Activated CD4-positive, alpha-beta T cell treated with anti-CD3 and anti-CD28 coated beads, Interleukin-2, amount 50 U/mL, for 16 hours (primary cell): ENCODE data around the gene GALNT10.

Experiments used
- DNase-seq: peaks from one replicate; pipeline ENCODE4 v3.0.0-alpha.2; 2020

Gene GALNT10

DNA sequence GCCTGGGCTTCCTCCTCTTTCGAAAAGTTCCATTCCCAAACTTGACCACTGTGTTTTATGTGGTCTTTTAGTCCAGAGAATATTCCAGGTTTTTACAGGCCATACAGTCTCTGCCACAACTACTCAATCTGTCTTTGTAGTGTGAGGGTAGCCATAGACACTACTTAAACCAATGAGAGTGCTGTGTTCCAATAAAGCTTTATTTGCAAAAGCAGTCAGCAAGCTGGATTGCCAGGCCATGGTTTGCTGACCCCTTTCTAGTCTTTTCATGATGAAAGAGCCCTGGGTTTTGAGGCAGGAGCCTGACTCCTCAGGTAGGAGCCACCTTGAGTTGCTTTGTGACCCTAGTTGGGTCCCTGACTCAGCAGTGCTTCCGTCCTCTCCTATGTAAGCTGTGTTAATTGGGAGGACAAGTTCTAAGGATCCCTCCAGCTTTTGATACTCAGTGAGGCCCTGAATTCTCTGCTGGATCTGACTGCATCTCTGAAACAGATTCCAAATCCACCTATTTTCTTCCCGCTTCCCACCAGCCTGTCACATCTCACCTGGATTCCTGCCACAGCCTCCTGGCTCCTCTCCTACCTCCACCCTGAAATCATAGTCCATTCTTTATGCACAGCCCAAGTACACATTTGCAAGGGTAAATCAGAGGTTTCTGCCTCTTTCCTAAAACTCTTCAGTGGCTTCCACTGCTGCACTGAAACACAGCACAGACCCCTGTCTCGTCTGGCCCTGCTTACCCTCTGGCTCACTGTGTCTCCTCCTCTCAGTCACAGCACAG is 13.5 kb downstream of the GALNT10 start:
- no peak for DNase-seq

DNA sequence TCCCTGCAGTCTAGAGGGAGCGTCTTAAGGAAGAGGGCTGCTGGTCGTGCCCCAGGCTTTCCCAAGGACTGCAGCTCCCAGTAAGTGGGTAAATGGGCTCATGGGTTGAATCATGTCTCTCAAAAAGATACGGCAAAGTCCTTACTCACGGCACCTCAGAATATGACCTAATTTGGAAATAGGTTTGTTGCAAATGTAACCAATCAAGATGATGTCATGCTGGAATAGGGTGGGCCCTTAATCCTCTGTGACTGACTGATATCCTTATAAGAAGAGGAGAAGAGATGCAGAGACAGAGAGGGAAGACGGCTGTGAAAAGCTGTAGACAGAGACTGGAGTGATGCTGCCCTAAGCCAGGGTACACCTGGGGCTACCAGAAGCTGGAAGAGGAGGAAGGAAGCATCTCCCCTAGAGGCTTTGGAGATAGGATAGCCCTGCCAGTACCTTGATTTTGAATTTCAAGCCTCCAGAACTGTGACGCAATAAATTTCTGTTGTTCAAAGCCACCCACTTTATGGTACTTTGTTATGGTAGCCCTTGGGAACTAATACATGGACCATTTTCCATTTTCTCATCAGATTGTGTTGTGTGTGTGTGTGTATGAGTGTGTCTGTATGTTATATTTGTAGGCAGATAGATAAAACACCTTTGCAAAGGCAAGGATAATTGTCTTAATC is 15.0 kb downstream of the GALNT10 start:
- no peak for DNase-seq

DNA sequence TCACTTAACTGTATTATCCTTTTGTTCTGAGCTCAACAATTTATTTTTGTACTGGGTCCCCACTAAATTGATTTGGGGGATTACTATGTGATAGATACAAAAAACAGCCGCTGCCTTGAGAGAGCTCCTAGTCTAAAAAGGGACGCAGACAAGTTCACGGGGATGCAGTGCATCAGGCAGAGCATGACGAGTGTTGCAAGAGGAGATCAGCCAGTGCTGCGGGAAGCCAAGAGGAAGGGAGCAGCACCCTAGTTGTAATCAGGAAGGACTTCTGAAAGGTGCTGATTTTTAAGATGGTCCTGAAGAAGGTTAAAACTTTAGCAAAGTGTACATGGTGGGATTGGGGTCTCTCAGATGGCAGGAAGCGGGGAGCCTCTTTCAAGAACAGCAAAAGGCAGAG is 15.8 kb downstream of the GALNT10 start:
- no peak for DNase-seq

DNA sequence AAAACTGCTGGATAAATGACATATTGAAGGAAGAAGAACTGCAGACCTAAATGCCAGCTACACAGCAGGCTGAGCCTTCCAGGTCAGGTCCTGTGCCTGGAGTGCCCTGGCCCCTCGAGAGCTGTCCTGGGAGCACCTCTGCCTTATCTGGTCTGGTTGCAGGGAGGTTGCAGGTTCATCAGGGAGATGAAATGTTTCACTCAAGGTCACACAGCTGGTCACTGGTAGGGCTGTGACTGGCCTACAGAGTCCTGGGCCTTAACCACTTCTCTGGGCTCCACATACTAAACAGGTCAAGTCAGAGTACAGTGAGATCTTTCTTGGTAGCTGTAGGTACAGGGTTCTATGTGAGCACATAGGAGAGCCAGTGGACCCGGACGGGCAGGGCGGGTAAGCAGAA is 16.7 kb downstream of the GALNT10 start:
- no peak for DNase-seq

DNA sequence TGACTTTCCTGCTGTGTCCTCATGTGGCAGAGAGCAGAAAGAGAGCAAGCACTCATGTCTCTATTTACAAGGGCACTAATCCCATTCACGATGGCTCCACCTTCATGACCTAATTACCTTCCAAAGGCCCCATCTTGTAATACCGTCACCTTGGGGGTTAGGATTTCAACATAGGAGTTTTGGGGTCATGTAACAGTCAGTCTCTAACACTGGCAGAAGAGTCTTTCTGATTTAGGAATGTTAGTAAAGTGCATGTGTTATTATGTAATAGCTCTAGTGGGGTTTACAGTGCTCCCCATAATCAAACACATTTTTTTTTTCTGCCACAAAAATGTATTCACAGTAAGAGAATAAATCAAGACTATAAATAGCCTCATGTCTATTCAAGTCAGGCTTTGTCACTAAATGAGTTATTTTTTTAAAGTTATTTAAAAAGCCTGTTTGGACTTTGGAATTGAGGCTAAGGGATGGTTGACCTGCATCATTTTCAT is 19.1 kb downstream of the GALNT10 start:
- no peak for DNase-seq

DNA sequence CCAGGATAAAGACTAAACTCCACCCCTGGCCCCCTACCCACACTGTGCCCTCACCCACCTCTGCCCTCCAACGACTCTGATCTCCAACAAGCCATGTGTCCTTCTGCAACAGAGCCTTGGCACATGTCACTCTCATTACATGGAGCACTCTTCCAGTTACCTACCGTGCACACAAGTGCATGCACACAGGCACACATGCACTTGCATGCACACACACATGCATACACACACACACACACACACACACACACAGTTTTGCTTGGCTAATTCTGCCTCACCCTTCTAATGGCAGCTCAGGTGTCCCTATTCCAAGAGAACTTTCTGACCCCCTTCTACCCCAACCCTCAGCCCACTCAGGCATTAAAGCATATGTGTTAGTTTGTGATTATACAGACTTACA is 19.6 kb downstream of the GALNT10 start:
- no peak for DNase-seq

DNA sequence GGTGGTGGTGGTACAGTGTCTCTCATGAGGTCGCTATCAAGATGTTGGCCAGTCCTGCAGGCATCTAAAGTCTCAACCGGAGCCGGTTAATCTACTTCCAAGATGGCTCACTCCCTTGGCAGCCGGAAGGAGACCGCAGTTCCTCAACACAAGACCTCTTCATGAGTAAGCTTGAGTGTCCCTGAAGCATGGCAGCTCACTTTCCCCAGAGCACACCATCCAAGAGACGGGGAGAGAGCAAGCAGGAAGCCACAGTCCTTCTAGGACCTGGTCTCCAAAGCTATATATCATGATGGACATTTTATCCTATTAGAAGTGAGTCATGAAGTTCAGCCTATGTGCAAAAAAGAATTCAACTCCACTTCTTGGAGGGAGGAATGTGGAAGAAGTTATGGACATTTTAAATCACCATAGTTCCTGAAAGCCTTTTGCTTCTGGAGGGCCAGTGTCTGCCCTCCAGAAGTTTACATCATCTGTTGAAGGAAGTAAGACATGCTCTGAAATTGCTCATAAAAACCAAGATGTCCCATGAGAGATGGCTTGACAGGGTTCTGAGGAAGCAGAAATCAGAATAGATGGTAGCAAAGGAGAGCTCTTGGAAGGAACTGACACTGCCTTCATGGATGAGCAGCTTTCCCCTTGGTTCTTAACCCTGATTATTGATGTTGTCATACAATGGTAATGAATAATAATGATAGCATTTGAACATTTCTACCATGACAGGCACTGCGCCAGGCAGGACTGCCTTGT is 21.3 kb downstream of the GALNT10 start:
- no peak for DNase-seq

DNA sequence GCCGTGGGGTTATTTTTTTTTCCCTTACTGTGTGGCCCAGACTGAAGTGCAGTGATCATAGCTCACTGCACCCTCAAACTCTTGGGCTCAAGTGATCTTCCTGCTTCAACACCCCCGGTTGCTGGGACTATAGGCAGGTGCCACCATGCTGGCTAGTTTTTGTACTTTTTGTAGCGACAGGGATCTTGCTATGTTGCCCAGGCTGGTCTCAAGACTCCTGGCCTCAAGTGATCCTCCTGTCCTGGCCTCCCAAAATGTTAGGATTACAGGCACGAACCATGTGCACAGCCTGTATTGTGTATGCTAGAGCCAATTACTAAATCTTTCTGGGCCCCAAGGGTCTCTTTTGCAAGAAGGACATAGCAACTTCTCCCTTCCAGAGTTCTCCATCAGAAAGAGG is 23.1 kb downstream of the GALNT10 start:
- no peak for DNase-seq

DNA sequence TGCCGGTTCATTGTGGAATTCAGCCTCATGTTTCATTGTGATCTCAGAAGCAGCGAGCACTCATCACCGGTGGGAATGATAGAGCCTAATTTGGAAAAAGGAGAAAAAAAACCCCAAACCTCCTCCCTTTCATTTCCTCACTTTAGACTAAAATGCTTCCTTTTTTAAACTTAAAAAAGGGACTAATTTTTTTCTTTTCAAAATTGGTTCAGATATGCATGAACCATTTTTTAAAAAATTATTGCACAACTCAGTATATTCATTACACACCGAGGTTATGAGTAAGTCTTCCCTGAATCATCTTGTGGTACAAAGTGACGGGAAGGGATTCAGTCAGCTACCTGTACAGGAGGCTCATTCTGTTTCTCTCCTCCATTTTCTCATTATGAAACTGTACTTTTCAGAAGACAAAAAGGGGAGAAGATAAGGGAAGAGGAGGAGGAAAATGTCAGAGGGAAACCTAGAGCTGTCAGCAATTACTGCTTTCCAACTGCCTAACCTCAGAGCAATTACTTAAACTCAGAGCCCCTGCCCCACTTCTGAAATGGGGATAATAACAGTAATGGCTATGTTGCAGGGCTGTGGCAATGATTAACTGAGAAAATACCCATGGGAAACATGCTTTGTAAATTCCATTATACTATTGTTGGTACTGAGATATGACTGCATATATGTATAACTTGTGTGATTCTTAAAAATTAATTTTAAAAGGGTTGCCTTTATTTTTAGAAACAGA is 24.0 kb downstream of the GALNT10 start:
- DNase-seq, result peak; percentile 91

DNA sequence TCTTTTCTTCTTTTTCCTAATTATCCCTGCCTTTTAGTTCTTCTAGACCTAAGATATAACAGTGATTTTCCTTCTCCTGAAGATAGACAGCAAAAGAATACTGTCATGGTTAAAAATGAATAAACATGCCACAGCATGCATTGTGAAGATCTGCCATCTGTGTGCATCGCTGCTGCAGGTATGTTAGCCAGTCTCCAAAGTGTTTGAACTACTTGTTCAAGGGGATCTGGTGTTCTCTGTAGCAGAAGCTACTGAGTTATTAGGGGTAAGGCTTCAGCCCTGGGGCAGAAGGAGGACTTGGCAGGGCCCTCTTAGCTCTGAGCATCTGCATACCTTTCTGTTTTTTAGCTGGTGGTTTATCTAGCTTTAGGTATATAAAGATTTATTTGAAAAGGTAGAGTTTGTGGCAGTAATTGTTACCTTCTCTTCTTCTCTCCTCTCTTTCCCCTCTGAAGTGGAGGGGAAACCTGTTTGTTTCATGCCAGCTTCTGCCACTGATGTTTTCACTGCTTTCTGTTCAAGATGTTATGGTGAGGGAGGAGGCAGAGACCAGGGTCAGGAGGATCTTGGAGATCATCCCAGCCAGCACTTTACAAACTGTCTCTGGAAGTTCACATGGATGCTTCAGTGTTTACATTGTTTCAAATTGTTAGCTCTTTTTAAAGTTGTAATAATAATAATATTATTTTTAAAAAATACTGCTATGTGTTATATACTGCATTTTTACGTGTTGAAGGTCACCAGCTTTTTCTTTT is 25.2 kb downstream of the GALNT10 start:
- no peak for DNase-seq

DNA sequence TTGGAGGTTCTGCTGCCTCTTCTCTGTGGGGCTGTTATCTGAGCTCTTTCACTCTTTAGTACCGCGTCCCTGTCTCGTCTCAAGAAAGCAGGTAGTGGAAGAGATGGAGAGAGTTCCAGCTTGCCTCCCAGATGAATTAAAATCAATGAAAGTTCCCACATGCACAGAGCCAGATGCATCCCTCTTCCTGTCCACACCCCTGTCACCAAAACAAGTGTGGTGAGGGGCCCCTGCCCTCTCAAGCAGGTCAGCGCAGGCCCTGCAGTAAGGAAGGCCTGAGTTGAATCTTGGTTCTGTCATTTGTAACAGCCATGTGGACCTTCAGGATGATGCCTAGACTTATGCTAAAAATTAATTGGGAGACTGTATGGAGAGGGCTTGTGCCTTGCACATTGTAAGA is 26.9 kb downstream of the GALNT10 start:
- DNase-seq, result no peak

DNA sequence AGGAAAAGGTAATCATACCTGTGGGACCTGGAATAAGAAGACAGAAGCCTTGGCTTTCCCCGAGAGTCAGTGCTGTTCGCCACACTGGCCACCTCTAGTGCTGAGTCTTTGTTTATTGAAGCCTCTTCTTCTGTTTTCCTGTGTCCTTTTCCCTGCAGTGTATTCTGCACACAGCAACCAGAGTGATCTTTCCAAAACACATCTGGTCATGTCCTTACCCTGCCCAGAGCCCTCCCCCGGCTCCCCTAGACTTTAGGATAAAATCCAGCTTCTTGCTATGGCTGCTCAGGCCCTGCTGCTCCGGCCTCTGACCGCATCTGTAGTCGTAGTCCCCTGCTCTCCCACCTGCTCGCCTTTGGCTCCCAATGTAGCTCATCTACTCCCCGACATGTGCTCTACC is 28.3 kb downstream of the GALNT10 start:
- DNase-seq, result no peak

DNA sequence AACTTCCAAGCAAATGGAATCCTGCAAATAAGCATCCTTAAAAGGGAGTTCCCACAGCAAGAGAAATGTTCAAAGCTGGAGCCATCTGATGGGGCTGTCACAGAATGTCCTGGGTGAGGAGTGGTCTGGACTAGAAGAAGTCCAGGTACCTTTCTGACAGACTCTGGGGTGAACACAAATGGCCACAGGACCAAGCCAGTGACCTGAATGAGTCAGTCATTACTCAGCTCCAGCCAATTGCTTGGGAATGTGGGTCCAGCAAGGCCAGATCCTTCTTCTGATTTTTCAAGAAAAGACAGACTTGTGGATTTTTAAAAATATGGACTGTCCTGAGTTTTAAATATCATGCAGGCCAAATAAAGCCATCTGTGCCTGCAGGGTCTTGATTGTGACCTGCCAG is 30.1 kb downstream of the GALNT10 start:
- no peak for DNase-seq

DNA sequence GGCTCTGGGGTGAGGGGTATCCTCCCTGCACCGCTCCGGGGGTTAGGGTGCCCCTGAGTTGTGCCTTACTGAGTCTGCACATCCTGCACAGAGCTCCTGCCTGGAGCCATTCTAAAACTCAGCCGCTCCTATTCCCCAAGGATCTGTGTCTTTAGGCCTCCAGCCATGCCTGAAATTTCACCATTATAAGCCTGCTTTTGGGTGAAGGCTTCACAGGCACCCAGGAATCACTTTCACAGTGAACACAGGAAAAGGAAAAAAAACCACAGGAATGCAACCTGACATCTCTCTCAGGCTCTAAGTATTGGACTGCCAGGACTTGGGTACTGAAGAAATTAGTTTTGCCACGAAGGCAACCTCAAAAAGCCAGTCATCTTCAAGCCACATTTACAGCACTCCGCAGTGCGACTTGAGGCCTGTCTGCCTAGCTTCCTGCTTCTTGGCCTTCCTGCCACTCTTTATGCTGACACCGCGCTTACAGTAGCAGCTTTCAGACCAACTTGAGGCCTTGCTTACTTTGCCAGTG is 30.9 kb downstream of the GALNT10 start:
- peak; percentile 81 for DNase-seq

DNA sequence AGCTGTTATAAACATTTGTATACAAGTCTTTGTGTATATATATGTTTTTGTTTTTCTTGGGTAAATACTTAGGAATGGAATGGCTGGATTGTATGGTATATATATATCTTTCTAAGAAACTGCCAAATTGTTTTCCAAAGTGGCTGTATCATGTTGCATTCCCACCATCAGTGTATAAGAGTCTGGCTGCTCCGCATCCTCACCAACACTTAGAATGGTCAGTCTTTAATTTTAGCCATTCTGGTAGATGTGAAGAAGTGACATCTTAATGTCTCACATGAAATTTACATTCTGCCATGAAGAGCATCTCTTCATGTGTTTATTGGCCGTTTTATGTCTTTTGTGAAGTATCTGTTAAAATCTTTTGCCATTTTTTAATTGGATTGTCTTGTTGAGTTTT is 31.9 kb downstream of the GALNT10 start:
- DNase-seq, result no peak

DNA sequence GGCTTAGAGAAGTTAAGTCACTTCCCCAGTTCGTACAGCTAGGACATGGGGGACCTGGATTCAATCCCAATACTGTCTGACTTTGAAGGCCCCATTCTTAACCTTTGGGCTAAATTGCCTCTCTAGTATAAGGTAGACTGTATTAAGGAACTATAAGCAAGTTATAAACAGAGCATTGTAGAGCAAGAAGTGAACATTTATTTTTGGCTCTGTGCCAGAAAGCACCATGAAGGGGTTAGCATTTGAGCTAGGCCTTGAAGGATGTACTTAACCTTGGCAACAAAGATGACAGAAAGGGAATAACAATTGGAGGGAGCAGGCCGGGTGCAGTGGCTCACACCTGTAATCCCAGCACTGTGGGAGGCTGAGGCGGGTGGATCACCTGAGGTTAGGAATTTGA is 32.8 kb downstream of the GALNT10 start:
- DNase-seq, result no peak

DNA sequence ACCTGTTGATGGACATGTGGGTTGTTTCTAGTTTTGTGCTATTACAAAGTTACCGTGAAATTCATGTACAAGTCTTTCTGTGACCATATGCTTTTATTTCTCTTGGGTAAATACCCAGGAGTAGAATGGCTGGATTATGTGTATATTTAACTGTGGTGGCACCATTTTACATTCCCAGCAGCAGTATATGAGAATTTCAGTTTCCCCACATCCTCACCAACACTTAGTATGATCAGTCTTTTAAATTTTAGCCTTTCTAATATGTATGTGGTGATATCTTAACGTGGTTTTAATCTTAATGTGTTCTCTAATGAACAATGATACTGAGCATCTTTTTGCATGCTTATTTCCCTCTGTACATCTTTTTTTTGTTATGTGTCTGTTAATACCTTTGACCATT is 36.6 kb downstream of the GALNT10 start:
- DNase-seq, result no peak

DNA sequence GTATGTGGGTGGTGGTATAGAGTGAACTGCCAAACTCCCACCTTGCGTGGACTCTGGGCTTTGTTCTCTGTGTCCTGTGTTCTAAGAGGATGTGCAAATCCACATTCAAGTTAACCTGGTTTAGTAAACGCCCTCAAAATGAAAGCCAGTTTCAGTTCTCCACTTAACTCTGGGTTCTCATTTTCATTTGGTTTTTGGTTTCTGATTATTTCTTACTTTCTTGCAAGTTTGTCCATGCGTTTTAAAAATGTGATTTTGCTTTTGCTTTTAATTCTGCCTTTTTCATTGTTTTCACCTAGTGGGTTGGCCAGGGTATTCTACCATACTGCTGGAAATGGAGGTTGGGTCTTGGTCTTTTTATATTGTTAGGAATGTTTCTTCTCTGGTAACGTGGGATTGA is 38.2 kb downstream of the GALNT10 start:
- peak; percentile 24 for DNase-seq

DNA sequence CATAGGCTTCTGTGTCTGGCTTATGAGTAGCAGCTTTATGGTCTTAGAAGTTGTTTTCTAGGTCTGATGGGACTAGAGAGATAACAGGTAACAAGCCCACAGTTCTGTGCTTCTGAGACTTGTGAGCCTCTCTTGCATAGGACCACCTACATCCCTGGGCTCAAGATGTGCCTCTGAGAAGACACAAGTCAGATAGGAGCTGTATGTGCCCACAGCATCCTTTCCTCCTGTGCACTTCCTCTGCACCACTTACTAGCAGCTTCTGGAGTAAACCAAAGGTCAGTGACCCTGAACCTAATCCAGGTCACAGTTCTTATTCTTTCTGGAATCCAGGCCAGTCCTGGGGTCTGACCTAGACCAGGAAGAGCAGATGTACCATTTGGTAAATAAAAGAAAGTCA is 40.0 kb downstream of the GALNT10 start:
- no peak for DNase-seq

DNA sequence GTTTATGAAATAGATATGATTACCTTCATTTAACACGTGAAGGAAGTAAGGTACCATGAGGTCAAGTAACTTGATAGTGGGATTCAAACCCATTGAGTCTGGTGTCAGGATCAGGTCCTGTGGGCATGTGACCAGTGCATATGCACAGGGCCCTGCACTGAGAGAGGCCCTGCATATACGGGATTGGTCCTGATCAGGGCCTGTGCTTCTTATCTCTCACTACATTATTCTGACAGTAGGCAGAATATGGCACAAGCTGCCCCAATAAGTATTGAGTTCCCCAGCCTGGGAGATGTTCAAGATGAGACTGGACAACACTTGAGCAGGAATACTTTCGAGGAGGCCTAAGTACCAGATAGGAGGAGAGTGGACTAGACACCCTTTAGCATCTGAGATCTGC is 44.0 kb downstream of the GALNT10 start:
- DNase-seq, result no peak

DNA sequence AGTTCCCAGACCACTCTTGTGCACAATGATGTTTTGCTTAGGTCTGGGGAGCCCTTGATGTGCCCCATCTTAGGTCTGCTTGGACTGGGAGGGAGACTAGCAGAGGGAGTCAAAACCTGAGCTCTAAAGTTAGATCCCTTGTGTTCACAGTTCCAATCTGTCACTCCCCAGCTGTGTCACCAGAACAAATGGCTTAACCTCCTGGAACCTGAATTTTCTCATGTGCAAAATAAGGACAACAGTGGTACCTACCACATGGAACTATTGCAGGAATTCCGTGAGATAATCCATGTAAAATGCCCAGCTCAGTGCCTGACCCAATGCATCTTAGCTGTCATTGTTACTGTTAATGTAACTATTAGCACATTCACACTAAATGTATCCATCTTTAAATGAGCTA is 45.5 kb downstream of the GALNT10 start:
- no peak for DNase-seq
